Right ventricle myocardium inferior (tissue), 1 donor: ENCODE data around the gene TRIM28. TPM values are rescaled to one million over a fixed set of nuclear protein-coding genes. Genes with fewer than 3 reads are reported as not detected.

ENCODE experiments used
- ATAC-seq: fragments of 200-7000 bp; cut with Tn5 transposase; one replicate; pipeline ENCODE4 v1.9.1; 2020; ENCODE audit warnings: mild to moderate bottlenecking, moderate library complexity
- DNase-seq: peaks from one replicate; pipeline ENCODE4 v3.0.0; 2021; ENCODE audit errors: missing footprints
- intact Hi-C: fragments of 100-400 bp; cut with DNase I; formaldehyde crosslinking; loops from one replicate; pipeline ENCODE4 v1.11.0; 2022
- total RNA-seq: library from RNA; stranded (reverse); fragmentation: NEBNext Ultra II Directional; extraction: Animal tissue kit (Norgen Biotek cat#: 25700); gene quantifications from one replicate; pipeline ENCODE4 v1.2.1, GENCODE V29; 2021
- donor health status: DM: no; HTN: yes; CAD: no; lungs with severe emphysema.

Gene TRIM28
- total RNA-seq, 1 donor from 2014 or later, result 143 TPM

DNA sequence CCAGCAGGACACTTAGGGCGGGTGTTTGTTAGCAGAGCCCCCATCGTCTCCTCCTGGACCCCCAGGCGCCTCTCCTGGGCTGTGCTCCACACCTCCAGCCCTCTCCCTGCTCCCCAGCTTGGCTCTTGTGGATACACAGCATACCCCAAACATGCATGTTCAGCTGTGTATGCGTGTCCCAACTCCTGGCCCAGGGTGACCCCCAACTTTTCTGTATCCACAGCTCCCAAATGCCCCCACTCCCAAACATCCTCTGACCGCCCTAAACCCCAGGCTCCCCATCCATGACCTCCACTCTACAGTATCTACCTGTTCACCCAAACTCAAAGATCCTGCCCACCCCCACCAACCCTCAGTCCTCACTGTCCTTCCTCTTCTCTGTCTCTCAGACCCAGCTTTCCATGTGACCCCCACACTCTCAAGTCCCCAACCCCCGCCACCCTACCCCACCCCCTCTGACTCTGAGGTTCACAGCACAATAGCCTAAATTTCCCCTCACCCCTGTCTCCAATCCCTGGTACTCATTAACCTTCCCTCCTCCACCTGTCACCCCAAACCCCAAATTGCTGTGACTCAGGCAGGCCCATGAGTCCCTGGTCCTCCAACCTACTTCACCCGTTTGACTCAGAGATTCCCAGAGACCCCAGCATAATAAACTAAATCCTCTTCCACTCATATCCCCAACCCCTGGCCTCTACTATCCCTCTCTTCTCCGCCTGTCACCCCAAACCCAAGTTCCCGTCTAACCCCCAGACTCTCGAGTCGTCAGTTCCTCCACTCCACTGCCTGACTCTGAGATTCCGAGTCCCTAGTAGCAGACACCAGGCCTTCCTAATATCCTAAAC, 13.6 kb downstream of the TRIM28 start:
- intact Hi-C loops, result loop anchor here (2.0 kb wide), 1 partner anchor 15 kb away; the partner anchor contains the start of gene MZF1
- no peak for ATAC-seq
- DNase-seq, result no peak

DNA sequence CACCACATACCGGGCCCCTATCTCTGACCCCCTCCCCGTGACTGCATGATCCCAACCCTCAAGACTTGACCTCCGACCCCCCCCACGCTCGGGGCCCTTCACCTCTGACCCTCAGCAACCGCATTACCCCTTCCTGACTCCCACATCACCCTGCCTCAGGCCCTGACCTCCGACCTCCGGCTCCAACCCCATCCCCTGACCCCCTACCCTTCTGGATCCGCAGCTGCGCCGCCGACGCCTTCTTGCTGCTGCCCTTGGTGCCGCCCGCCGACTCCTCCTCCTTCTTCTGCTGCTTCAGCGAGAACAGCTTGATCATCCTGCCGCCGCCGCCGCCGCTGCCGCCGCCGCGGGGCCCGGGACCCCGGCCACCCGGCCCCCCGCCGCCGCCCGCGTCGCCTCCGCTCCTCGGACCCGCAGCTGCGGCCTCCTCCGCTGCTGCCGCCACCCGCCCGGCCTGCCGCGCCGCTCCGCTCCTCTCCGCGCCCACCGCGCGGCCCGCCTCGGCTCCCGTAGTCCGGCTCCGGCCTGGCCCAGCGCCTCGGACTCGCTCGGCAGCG, 14.3 kb downstream of the TRIM28 start, which contains the start of gene UBE2M:
TSS of gene UBE2M (minus strand) at position 546 of the 557 bp plus-strand sequence. CDS start at position 316, 230 bp downstream.
- DNase-seq, result peak; percentile 90
- intact Hi-C loops, result loop anchor here (2.0 kb wide), 1 partner anchor 15 kb away; the partner anchor contains the start of gene MZF1
- ATAC-seq, result no peak

DNA sequence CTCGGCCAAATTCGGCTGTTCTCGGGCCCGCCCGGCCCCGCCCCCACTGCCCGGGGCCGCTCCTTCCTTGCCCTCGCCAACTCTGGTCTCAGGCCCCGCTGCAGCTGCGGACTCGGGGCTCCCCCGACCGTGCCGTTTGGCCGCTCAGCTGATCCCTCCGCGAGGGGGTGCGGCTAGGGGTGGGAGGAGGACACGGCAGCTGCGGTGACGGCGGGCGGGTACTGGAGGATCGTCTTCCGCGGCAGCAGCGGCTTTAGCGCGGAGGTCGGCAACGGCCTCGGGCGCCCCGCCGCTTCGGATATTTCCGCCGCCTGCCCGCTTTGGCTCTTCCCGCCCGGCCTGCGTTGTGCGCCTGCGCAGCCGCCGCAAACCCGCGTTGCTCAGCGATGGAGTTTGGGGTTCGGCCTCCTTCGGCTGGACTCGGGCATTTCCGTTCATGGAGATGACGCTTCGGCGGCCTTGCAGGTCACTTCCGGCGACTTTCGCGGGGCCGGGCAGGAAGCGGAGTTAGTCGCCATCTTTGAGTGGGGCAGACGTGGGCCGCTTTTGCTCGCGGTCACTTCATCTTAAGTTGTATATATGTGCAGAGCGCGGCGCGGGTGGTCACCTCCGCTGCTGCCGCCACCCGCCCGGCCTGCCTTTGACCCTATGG, 14.9 kb downstream of the TRIM28 start:
- intact Hi-C loops, result loop anchor here (2.0 kb wide), 1 partner anchor 14 kb away; the partner anchor contains the start of gene MZF1
- peak; percentile 99 for DNase-seq
- ATAC-seq, result peak; percentile 84

DNA sequence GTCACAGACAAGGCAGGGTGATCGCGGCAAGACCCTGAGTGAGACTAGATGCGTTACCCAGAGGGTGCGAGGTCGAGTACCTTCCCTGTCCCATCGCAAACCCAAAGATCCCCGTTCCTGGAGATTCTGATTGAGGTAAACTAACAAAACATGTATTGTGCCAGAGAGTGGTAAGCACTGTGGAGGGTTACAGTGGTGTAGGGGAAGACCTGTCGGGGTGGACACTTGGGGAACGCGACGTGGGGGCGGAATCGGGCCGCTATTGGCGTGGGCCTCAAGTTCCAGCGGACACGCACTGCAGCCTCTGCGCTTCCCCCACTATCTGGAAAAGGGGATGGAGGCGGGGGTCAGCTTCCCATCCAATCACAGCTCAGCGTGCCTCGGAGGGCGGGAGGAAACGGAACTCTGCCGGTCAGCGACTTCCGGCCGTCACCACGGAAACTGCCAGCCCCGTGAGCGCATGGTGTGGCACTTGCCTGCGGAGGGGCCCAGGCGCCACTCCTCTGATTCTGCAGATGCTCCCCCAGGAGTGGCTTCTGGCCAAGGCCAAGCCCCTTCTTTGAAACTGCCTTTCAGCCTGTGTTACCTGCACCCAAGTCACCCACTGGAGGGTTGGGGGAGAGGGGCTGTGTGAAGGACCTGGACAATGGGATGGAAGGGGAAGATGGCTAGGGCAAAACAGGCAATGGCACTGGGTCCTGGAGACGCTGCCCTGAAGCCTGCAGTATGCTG, 15.6 kb downstream of the TRIM28 start:
- intact Hi-C loops, result loop anchor here (2.0 kb wide), 1 partner anchor 13 kb away; the partner anchor contains the start of gene MZF1

DNA sequence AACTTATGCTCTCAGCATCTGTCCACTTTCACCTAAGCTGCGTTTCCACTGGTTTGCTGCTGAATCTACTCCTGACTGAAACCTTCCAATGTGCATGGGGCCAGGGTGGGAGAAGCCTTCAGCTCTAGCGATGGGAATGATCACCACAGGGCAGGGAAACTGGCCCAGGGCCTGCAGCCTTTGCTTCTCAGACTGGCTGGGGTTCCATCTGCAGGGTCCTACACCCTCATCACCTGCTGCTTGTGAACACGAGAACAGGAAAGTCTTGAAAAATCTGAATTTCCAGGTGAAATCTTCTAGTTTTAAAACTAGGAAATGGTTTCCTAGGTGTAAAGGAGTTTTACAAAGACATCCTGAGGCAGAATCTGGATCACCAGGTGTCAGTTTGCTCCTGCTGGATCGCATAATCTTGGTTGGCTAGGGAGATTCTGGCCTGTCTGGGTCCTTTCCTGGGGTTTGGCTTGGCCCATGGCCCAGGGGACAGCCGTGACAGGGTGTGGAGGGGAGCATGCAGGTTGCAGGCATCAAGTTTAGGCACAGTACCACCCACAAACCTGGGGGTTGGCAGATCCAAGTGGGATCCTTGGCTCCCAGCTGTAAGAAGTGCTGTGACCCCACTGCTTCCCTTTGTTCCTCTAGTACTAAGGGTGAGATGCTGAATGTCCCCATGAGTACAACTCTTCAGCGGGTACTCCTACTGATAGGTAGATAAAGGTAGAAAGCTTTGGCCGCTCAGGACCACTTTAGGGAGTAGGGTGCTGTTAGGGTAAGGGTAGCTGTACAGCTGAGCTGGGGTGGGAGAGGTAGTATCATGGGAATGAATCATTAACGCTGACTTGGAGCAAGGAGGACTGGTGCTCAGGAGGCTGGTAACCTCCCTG, 16.4 kb downstream of the TRIM28 start:
- DNase-seq (no peak), ATAC-seq (no peak)

More for the DNA sequence above, 15.6 kb downstream of the TRIM28 start:
- ATAC-seq, result peak; percentile 68
- DNase-seq, result peak; percentile 94

DNA sequence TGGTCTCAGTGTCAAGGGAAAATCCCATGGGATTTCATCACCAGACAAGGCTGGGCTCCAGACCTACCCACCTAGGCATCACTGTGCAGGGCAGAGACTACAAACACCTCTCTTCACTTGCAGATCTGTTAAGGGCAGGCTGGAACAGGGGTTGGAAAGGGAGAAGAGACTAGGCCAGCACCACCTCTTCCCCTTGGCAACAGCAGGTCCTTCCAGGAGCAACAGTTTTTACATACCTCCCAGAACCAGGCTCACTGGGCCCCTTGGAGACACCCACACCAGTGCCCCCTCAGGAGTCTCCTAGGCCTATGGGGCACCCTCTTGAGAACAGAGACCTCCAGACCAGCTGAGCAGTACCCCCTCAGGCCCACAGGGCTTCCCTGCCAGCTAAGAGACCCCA, 17.1 kb downstream of the TRIM28 start:
- ATAC-seq (no peak), DNase-seq (no peak)
- intact Hi-C loops, result no loop called here

More for the DNA sequence above, 16.4 kb downstream of the TRIM28 start:
- intact Hi-C loops, result no loop called here

DNA sequence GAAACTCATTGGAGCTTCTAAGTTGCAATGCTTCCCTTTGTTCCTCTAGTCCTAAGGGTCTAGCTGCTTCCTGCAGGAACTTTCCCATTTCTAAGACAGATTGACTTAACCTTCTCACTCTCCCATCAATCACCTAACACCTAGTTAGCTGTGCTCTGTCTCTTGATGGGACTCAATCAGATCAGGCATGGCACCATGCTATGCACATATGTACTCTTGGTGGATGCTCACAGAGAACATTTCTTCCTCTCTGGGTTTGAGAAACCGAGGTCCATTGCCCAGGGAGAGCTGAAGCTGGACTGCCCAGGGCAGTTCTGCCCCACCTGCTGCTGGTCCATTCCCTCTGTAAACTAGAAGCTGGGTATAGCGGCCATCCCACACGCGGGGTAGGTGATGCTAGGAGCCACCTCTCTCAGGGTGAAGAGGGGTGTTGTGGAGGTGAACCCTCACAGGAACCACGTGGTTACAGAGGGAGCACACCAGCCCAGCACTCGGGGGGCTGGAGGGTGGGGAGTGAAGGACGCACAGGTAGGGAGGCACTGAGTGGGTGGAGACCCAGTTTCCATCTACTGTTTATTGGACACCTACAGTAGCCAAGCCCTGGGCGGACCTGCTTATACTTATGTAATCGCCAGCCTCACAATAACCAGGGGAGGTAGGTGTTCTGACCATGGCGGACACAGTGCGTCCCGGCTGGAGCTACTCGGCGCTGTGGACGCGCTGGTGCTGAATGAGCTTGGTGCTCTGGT, 17.7 kb downstream of the TRIM28 start:
- intact Hi-C loops, result no loop called here
- ATAC-seq (no peak), DNase-seq (no peak)

DNA sequence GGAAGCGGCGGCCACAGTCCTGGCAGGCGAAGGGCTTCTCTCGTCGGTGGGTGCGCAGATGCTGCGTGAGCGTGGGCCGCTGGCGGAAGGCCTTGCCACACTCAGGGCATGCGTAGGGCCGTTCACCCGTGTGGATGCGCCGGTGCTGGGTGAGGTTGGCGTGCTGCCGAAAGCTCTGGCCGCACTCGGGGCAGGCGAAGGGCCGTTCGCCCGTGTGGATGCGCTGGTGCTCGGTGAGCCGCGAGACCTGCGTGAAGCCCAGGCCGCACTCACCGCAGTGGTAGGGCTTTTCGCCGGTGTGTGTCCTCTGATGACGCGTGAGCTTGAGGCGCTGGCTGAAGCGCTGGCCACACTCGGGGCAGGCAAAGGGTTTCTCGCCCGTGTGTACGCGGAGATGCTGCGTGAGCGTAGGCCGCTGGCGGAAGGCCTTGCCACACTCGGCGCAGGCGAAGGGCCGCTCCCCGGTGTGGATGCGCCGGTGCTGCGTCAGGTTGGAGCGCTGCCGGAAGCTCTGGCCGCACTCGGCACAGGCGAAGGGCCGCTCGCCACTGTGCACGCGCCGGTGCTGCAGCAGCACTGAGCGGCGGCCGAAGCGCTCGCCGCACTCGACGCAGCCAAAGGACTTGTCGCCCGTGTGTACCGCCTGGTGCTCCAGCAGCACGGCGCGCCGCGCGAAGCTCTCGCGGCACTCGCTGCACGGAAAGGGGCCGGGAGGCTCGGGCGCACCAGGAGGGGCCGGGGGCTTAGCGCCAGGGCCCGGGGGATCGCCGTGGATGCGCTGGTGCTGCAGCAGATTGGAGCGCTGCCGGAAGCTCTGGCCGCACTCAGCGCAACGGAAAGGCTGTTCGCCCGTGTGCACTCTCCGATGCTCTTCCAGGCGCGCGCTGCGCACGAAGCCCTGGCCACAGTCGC, 18.5 kb downstream of the TRIM28 start:
- no peak for DNase-seq
- no peak for ATAC-seq
- intact Hi-C loops, result no loop called here

DNA sequence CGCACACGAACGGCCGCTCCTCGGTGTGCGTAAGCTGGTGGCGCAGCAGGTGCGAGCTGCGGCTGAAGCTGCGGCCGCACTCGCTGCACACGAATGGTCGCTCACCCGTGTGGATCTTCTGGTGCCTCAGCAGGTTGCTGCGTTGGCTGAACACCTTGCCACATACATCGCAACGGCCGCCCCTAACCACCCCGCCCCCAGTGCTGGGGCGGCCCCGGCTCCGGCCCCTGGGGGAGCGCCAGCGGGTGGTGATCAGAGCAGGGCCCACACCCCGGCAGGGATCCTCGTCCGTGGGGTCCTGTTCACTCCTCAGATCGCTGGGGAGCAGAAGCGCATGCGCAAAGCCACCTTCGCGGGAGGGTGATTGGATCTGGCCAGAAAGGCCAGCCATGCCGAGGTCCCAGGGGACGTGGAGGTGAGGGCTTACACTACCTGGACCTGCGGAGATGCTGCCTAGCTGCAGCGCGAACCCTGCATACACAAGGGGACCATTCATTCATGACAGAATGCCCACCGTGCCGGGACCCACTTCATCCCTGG, 19.2 kb downstream of the TRIM28 start:
- intact Hi-C loops, result no loop called here
- ATAC-seq, result no peak
- DNase-seq, result no peak

DNA sequence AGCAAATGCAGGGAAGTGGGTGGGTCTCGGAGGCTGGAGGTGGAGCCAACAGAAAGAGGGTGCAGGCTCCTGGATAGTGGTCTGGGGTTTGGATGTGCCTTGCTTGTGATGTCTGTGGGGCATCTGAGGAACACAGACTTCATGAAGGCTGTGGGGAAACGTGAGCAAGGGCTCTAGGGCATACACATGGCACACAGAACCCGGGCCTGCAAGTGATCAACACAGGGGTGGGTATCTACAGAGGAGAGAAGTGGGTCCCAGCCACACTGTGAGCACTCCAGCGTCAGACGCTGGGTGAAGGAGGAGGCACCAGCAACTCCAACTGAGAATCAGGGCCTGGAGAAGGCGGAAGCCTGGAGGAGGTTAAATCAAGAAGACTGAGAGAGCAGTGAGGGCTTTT, 20.0 kb downstream of the TRIM28 start:
- DNase-seq (no peak), ATAC-seq (no peak)
- intact Hi-C loops, result no loop called here

DNA sequence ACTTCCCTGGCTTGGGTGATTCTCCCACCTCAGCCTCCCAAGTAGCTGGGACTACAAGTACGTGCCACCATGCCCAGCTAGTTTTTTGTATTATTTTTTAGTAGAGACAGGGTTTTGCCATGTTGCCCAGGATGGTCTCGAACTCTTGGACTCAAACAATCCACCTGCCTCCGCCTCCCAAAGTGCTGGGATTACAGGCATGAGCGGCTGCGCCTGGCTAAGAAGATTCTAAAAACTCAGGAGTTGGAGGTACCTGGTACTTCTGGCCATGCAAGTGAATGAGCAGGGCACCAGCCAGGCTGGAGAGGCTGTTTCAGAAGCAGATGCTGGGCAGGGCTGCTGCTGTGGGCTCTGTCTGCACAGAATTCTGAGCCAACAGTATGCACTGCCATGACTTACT, 23.1 kb downstream of the TRIM28 start:
- intact Hi-C loops, result no loop called here
- ATAC-seq, result no peak
- no peak for DNase-seq

DNA sequence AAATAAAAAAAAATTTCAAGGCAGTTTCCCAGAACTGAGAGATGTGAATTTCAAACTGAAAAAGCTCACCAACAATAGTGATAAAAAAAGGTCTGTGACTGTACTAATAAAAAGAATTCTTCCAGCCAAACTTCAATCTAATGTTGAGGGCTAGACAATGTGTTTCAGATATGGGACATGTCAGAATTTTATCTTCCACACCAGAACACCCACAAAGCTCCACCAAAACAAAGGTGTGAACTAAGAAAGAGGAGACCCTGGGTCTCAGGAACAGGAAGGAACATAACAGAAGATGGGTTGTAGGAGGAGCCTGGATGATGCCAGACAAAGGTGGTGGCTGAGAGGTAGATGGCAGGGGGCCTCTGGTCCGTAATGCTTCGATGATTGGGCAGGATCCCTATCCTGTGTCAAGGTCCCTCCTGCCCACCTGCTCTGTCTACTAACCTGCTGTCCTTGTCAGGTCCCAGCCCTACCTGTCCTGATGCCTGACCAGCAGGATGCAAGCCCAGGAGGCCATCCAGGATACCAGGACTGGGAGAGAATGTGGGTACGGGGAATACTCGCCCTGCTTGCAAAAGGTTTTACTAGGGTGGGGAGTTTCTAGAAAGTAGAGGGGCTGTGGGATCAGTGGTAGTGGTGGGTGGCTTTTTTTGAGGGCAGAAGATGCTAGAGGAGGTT, 24.7 kb downstream of the TRIM28 start:
- peak; percentile 45 for DNase-seq
- intact Hi-C loops, result no loop called here
- no peak for ATAC-seq

DNA sequence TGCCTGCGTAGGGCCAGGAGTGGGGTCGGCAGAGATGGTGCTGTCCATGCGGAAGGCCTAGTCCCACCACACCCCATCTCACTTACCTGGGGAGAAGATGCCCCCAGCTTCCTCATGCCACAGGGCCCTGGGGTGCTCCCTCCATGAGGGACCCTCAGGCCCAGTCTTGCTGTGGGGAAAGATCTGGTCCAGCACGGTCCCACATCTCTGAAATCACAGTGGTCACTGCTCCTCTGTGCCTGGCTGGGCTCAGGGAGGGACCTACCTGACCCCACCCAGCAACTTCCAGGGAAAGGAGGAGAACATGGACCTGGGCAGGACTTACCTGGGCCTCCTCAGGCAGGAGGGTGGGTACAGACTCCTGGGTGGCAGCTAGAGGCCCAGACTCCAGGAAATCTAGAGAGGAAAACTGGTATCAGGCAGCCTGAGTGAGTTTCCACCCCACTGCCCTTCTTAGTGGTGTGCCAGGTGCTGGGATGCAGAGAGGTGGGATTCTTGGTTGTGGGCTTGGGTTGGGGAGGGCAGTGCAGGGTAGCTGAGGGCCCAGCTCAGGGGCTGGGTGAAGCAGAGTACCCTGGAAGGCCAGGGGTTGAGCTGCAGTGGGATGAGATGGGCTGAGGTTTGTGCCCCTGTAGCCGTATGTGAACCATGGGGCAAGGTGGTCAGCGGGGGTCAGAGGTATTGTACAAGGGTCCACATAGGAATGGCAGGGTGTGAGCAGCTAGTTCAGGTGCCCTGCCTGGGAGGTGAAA, 25.5 kb downstream of the TRIM28 start:
- intact Hi-C loops, result no loop called here
- DNase-seq, result peak; percentile 50

DNA sequence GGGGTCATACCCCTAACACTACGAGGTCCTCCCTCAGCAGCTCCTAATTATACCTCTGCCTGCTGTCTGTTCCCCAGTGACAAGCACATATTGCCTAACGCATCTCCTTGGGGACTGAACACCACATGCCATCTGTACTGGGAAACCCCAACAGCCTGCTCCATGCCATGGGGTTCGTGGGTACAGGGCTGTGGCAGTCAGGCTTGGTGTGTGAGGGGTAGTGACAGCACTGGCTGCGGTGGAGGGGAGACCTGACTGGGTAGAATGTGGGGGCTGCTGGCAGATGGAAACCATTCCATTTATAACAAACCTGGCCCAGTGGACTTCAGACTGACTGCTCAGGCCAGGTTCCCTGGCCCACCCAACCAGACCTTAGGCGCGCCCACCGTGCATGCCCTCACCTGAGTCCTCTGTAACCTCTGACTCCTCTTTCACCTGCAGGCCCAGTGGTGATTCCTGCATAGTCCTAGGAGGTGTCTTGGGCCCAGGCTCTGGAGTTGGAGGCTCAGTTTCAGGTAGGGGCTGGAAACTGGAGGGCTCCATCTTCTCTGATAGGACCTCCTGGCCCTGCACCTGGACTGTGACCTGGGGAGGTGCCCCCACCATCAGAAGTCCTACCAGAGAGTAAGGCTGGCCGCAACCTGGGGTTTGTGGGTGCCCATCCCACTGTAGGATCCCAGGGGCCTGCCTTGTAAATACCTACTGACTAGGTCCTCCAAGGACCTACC, 26.2 kb downstream of the TRIM28 start:
- DNase-seq, result peak; percentile 50
- no peak for ATAC-seq
- intact Hi-C loops, result no loop called here

More for the DNA sequence above, 25.5 kb downstream of the TRIM28 start:
- ATAC-seq, result no peak
